Lung (tissue), 12 donors: Measurements from ENCODE around the gene TACC3. TPM values are rescaled to one million over a fixed set of nuclear protein-coding genes. Genes with fewer than 3 reads are reported as not detected.

Experiments
- ATAC-seq: fragments of 200-7000 bp; cut with Tn5 transposase; one replicate; pipeline ENCODE4 v1.9.1; 2020; ENCODE audit warnings: moderate number of reproducible peaks; ENCODE audit not compliant: insufficient read depth, low FRiP score
- DNase-seq, 3 donors: peaks; one replicate each; pipeline ENCODE4 v3.0.0-alpha.2; 2013 to 2017
- H3K27ac ChIP-seq, 2 donors: one replicate each; pipeline ENCODE4 v1.5.1; 2013; ENCODE audit warnings: mild to moderate bottlenecking in 2 of 2, moderate library complexity in 2 of 2, control low read depth in 1 of 2, inconsistent platforms in 1 of 2, low read depth in 1 of 2, low read length in 1 of 2
- H3K27me3 ChIP-seq, 3 donors: one replicate each; pipeline ENCODE4 v1.5.1; 2013; ENCODE audit warnings: low read length in 2 of 3; ENCODE audit not compliant: control insufficient read depth in 3 of 3, insufficient read depth in 3 of 3
- H3K36me3 ChIP-seq, 4 donors: one replicate each; pipeline ENCODE4 v1.5.1; 2013; ENCODE audit warnings: low read length in 4 of 4, mild to moderate bottlenecking in 1 of 4, moderate library complexity in 1 of 4; ENCODE audit not compliant: control insufficient read depth in 4 of 4, insufficient read depth in 4 of 4
- H3K4me1 ChIP-seq, 5 donors: one replicate each; pipeline ENCODE4 v1.5.1; 2013; ENCODE audit warnings: low read length in 5 of 5, mild to moderate bottlenecking in 2 of 5, moderate library complexity in 1 of 5; ENCODE audit not compliant: control insufficient read depth in 5 of 5, insufficient read depth in 5 of 5
- H3K4me3 ChIP-seq: one replicate; pipeline ENCODE4 v1.5.1; 2013; ENCODE audit warnings: mild to moderate bottlenecking, control low read depth, moderate library complexity
- H3K9ac ChIP-seq, 2 donors: one replicate each; pipeline ENCODE4 v1.5.1; 2013; ENCODE audit warnings: low read length in 2 of 2, control low read depth in 1 of 2; ENCODE audit not compliant: insufficient read depth in 1 of 2
- H3K9me3 ChIP-seq, 4 donors: one replicate each; pipeline ENCODE4 v1.5.1; 2013; ENCODE audit warnings: low read length in 3 of 4, mild to moderate bottlenecking in 1 of 4, moderate library complexity in 1 of 4; ENCODE audit not compliant: control insufficient read depth in 4 of 4, insufficient read depth in 3 of 4
- CTCF ChIP-seq: IDR thresholded peaks from 2 replicates; pipeline ENCODE4 v1.5.1; 2012; ENCODE audit warnings: mild to moderate bottlenecking; ENCODE audit errors: control extremely low read depth, extremely low read depth
- WGBS, 2 donors: extraction: QIAGEN DNeasy Blood & Tissue Kit; methylation state at CpG; one replicate each; pipeline ENCODE4 v1.1.7; 2013; 5-methylcytosine and 5-hydroxymethylcytosine counted together
- polyA plus RNA-seq, 2 donors: library from polyadenylated mRNA; stranded (reverse); fragments of 200-250 nt; gene quantifications; one replicate each; pipeline ENCODE4 v1.2.1, GENCODE V29; 2013
- total RNA-seq, 2 donors: library from RNA; depleted of rRNA in 1 of 2; stranded (reverse); fragments of >200 nt in 1 of 2; gene quantifications; one replicate each; pipeline ENCODE4 v1.2.1, GENCODE V29; 2014 to 2021
- donor health status: control.
- donor health status: control.
- donor health status: Bipolar disorder and iron deficiency.
- donor health status: healthy.
- donor health status: DM: yes; HTN: yes; CAD: no.

The TACC3 gene
- total and polyA plus RNA-seq, 4 donors, result 13.8 to 22.1 (median 18.5) TPM

GRCh38 chr4:1743551-1743950, 22.2 kb downstream of the TACC3 start:
- Histone ChIP-seq H3K9ac (no peak overlapping the region), H3K36me3 (peaks cover 0 to 27% (median 8%) of the 10 kb centered on the region in 4 donors), H3K27me3 (no peaks in the 10 kb centered on the region), H3K9me3 (peaks cover 0 to 5% (median 0%) of the 10 kb centered on the region in 4 donors), H3K4me1 (peaks cover 0 to 8% (median 0%) of the 10 kb centered on the region in 5 donors), H3K27ac (no peak overlapping the region), H3K4me3 (no peak overlapping the region)
- no peak for TF ChIP-seq CTCF
- ATAC-seq, result no peak
- no peak for DNase-seq
- WGBS, 2 donors, result 76 to 91% methylated on average over 12 of the region's 12 CpGs

DNA sequence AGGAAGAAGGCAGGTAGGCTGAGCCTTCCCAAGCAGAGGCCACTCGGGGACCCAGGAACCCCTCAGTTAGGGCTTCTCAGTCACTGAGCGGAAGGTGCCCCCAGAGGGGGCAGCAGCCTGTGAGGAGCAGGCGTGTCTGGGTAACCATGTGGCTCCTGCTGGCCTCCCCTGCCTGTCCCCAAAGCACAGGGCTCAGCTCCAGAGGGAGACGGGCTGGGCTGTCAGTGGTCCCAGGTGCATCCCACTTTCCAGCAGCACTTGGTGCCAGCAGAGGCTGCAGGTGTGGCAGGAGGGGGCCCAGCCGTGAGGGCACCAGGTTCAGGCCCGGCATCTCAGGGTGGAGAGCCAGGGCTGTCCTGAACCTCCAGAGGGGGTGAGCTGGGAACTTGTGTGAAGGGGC, 22.7 kb downstream of the TACC3 start:
- H3K9me3 ChIP-seq, result peaks cover 0 to 3% (median 0%) of the 10 kb centered on the region in 4 donors
- peaks cover 0 to 27% (median 6%) of the 10 kb centered on the region in 4 donors for H3K36me3 ChIP-seq
- no peak for TF ChIP-seq CTCF
- ATAC-seq, result no peak
- no peak for DNase-seq
- no peaks in the 10 kb centered on the region for H3K27me3 ChIP-seq
- no peak overlapping the region for H3K4me3 ChIP-seq
- no peak overlapping the region for H3K9ac ChIP-seq
- no peak overlapping the region for H3K27ac ChIP-seq
- 90 to 91% methylated on average over 6 of the region's 6 CpGs for WGBS, 2 donors
- peaks cover 0 to 9% (median 0%) of the 10 kb centered on the region in 5 donors for H3K4me1 ChIP-seq

DNA sequence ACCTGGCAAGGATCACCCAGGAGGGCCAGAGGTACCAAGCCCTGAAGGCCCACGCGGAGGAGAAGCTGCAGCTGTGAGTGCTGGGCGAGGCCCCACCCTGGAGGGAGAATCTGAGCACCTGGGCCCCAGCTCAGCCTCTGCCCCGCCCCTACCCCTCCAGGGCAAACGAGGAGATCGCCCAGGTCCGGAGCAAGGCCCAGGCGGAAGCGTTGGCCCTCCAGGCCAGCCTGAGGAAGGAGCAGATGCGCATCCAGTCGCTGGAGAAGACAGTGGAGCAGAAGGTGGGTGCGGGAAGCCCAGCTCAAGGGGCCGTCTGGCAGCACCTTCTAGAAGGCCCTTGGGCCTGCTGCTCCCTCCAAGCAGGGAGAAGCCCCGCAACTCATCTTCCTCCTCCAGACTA, 23.2 kb downstream of the TACC3 start:
- WGBS, 2 donors, result 94 to 95% methylated on average over 14 of the region's 14 CpGs

More for the DNA sequence above, 23.2 kb downstream of the TACC3 start:
- ATAC-seq, result no peak
- Histone ChIP-seq H3K9ac (no peak overlapping the region), H3K27ac (no peak overlapping the region), H3K9me3 (peaks cover 0 to under 1% (median 0%) of the 10 kb centered on the region in 4 donors), H3K36me3 (peaks cover 0 to 27% (median 6%) of the 10 kb centered on the region in 4 donors), H3K4me1 (peaks cover 0 to 9% (median 0%) of the 10 kb centered on the region in 5 donors), H3K4me3 (no peak overlapping the region), H3K27me3 (no peaks in the 10 kb centered on the region)
- DNase-seq, result no peak
- TF ChIP-seq CTCF, result no peak
